HepG2 (cell line): Measurements from ENCODE around the gene CISD3. TPM values are rescaled to one million over a fixed set of nuclear protein-coding genes. Genes with fewer than 3 reads are reported as not detected.

Source experiments
- ARNTL ChIP-seq: sonication (generic); formaldehyde crosslinking; IDR thresholded peaks from 2 replicates; pipeline ENCODE4 v1.4.0; 2020; ENCODE audit warnings: mild to moderate bottlenecking, missing genetic modification reagents
- BCL3 ChIP-seq: sonication (generic); formaldehyde crosslinking; IDR thresholded peaks from 2 replicates; pipeline ENCODE4 v1.5.1; 2020; ENCODE audit warnings: mild to moderate bottlenecking, missing genetic modification reagents, moderate library complexity
- CCAR2 ChIP-seq: fragments of 200-400 bp; formaldehyde crosslinking; optimal IDR thresholded peaks from 2 replicates; pipeline ENCODE3; 2018; ENCODE audit warnings: low read depth, mild to moderate bottlenecking, low read length, moderate library complexity
- CENPBD1 ChIP-seq: sonication (generic); formaldehyde crosslinking; IDR thresholded peaks from 2 replicates; pipeline ENCODE4 v1.8.0; 2022; ENCODE audit warnings: missing genetic modification reagents, low read depth, mild to moderate bottlenecking, borderline replicate concordance
- FOXA3 ChIP-seq: IDR thresholded peaks from 2 replicates; pipeline ENCODE4 v1.6.1; 2016; ENCODE audit warnings: missing genetic modification reagents, missing compliant biosample characterization
- HNRNPH1 ChIP-seq: fragments of 200-400 bp; formaldehyde crosslinking; optimal IDR thresholded peaks from 2 replicates; pipeline ENCODE3; 2017; ENCODE audit warnings: mild to moderate bottlenecking, low read depth, low read length
- MXD4 ChIP-seq: IDR thresholded peaks from 2 replicates; pipeline ENCODE4 v1.6.1; 2016; ENCODE audit warnings: mild to moderate bottlenecking, missing biosample characterization, missing genetic modification reagents
- NBN ChIP-seq: fragments of 450-650 bp; conservative IDR thresholded peaks from 2 replicates; pipeline ENCODE4 v1.6.1; 2017
- PAF1 ChIP-seq: IDR thresholded peaks from 2 replicates; pipeline ENCODE4 v1.6.1; 2016; ENCODE audit warnings: missing genetic modification reagents, missing compliant biosample characterization
- PBX3 ChIP-seq: sonication (generic); formaldehyde crosslinking; IDR thresholded peaks from 2 replicates; pipeline ENCODE4 v1.8.1; 2023; ENCODE audit warnings: missing genetic modification reagents, inconsistent platforms, borderline replicate concordance
- SAP130 ChIP-seq: IDR thresholded peaks from 2 replicates; pipeline ENCODE4 v1.6.1; 2016; ENCODE audit warnings: low read depth
- SCMH1 ChIP-seq: sonication (generic); formaldehyde crosslinking; IDR thresholded peaks from 2 replicates; pipeline ENCODE4 v1.9.0; 2021; ENCODE audit warnings: missing genetic modification reagents, mild to moderate bottlenecking, borderline replicate concordance
- SPEN ChIP-seq: sonication (generic); formaldehyde crosslinking; IDR thresholded peaks from 2 replicates; pipeline ENCODE4 v1.5.1; 2020; ENCODE audit warnings: low read depth, mild to moderate bottlenecking, missing genetic modification reagents
- TAF1 ChIP-seq: sonication (generic); formaldehyde crosslinking; IDR thresholded peaks from 2 replicates; pipeline ENCODE4 v1.4.0; 2020; ENCODE audit warnings: missing genetic modification reagents
- TBL1XR1 ChIP-seq: fragments of 150-350 bp; IDR thresholded peaks from 2 replicates; pipeline ENCODE4 v1.6.1; 2014; ENCODE audit warnings: borderline replicate concordance, low read length; ENCODE audit not compliant: partially characterized antibody
- ZBTB1 ChIP-seq: sonication (generic); formaldehyde crosslinking; IDR thresholded peaks from 2 replicates; pipeline ENCODE4 v1.4.0; 2020; ENCODE audit warnings: missing genetic modification reagents, borderline replicate concordance
- ZFP37 ChIP-seq: sonication (generic); formaldehyde crosslinking; IDR thresholded peaks from 2 replicates; pipeline ENCODE4 v1.4.0; 2020; ENCODE audit warnings: missing genetic modification reagents, borderline replicate concordance
- ZNF17 ChIP-seq: sonication (generic); formaldehyde crosslinking; IDR thresholded peaks from 2 replicates; pipeline ENCODE4 v1.5.0; 2020; ENCODE audit warnings: mild to moderate bottlenecking, missing genetic modification reagents
- ZNF674 ChIP-seq: sonication (generic); formaldehyde crosslinking; IDR thresholded peaks from 2 replicates; pipeline ENCODE4 v1.5.0; 2020; ENCODE audit warnings: low read depth, mild to moderate bottlenecking, missing genetic modification reagents
- polyA plus RNA-seq, 8 experiments: library from polyadenylated mRNA; depleted of rRNA in 3 of 8; stranded (reverse) in 7 of 8; unstranded in 1 of 8; fragments of >200 nt; fragmentation: Illumina TruSeq in 4 of 8; extraction: Trizol in 4 of 8; gene quantifications; 2 replicates each; pipeline versions ENCODE4 v1.2.1 to v1.2.3, GENCODE V29; 2011 to 2016; ENCODE audit warnings: low read depth in 4 of 8, missing spikeins in 1 of 8, mixed read lengths in 1 of 8; ENCODE audit not compliant: insufficient read depth in 1 of 8
- total RNA-seq, 5 experiments: library from RNA; depleted of rRNA; stranded (reverse); fragments of >200 nt; fragmentation: Illumina TruSeq; extraction: Trizol; gene quantifications; 2 replicates each; pipeline ENCODE4 v1.2.3, GENCODE V29; 2016; ENCODE audit warnings: low read depth in 1 of 5
- TF ChIP-seq, protein P1 (sequence below): sonication (generic); formaldehyde crosslinking; IDR thresholded peaks from 2 replicates; pipeline ENCODE4 v1.4.0; 2020; ENCODE audit warnings: missing genetic modification reagents, borderline replicate concordance

The CISD3 gene
- total and polyA plus RNA-seq, 2 of the 13 experiments (the other 11 are each of a cell fraction or from before 2014, with no cell fraction given), result 30.0 to 34.1 TPM

- 0 out of 2 replicates have a peak, but pooled peaks have one; percentile 46 for TF ChIP-seq CENPBD1 (CRISPR knock-in tag)
- peak; percentile 79 for TF ChIP-seq SPEN (CRISPR knock-in tag)
- peak; percentile 83 for TF ChIP-seq TAF1
- peak; percentile 83 for TF ChIP-seq HNRNPH1
- TF ChIP-seq BCL3 (CRISPR knock-in tag), result peak; percentile 91
- peak; percentile 75; the same call in 1 of the 2 replicates for TF ChIP-seq PAF1
- TF ChIP-seq SCMH1 (CRISPR knock-in tag), result no peak
- no peak for TF ChIP-seq PBX3 (CRISPR knock-in tag)
- no peak for TF ChIP-seq ZNF674
- TF ChIP-seq FOXA3, result peak; percentile 87
- peak; percentile 80 for TF ChIP-seq ZFP37 (CRISPR knock-in tag)
- peak; percentile 72 for TF ChIP-seq MXD4 (CRISPR knock-in tag)
- peak; percentile 100 for TF ChIP-seq CCAR2
- peak; percentile 97 for TF ChIP-seq TBL1XR1
- TF ChIP-seq NBN, result no peak
- peak; percentile 90 for TF ChIP-seq ARNTL
- no peak; the same call in 1 of the 2 replicates for TF ChIP-seq ZNF17 (CRISPR knock-in tag)
- no peak for TF ChIP-seq ZBTB1
- TF ChIP-seq, protein P1, sequence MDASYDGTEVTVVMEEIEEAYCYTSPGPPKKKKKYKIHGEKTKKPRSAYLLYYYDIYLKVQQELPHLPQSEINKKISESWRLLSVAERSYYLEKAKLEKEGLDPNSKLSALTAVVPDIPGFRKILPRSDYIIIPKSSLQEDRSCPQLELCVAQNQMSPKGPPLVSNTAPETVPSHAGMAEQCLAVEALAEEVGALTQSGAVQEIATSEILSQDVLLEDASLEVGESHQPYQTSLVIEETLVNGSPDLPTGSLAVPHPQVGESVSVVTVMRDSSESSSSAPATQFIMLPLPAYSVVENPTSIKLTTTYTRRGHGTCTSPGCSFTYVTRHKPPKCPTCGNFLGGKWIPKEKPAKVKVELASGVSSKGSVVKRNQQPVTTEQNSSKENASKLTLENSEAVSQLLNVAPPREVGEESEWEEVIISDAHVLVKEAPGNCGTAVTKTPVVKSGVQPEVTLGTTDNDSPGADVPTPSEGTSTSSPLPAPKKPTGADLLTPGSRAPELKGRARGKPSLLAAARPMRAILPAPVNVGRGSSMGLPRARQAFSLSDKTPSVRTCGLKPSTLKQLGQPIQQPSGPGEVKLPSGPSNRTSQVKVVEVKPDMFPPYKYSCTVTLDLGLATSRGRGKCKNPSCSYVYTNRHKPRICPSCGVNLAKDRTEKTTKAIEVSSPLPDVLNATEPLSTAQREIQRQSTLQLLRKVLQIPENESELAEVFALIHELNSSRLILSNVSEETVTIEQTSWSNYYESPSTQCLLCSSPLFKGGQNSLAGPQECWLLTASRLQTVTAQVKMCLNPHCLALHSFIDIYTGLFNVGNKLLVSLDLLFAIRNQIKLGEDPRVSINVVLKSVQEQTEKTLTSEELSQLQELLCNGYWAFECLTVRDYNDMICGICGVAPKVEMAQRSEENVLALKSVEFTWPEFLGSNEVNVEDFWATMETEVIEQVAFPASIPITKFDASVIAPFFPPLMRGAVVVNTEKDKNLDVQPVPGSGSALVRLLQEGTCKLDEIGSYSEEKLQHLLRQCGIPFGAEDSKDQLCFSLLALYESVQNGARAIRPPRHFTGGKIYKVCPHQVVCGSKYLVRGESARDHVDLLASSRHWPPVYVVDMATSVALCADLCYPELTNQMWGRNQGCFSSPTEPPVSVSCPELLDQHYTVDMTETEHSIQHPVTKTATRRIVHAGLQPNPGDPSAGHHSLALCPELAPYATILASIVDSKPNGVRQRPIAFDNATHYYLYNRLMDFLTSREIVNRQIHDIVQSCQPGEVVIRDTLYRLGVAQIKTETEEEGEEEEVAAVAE (CRISPR knock-in tag), result no peak; the same call in none of the 2 replicates
- peak; percentile 99 for TF ChIP-seq SAP130 (CRISPR knock-in tag)
Measured at GRCh38 chr17:38703742-38704605, 26.2 kb upstream of the CISD3 start (continued).
